A673 (cell line): Measurements from ENCODE around the gene PKD1.

ENCODE experiments used
- EZH2 ChIP-seq: fragments of 200-600 bp; sonication (generic); IDR thresholded peaks from 2 replicates; pipeline ENCODE4 v1.6.1; 2017; ENCODE audit warnings: borderline replicate concordance, low read depth, mild to moderate bottlenecking, mixed read lengths, antibody characterized with exemption, low read length; ENCODE audit not compliant: poor library complexity, severe bottlenecking
- TF ChIP-seq, protein P1 (sequence below): fragments of 300-800, 200-600 bp; sonication (generic); conservative IDR thresholded peaks from 2 replicates; pipeline ENCODE4 v1.5.1; 2017; ENCODE audit warnings: low read depth, mild to moderate bottlenecking, antibody characterized with exemption, low read length, moderate library complexity, mixed read lengths

GRCh38 chr16:2095918-2096582, 39.6 kb downstream of the PKD1 start:
- TF ChIP-seq, protein P1, sequence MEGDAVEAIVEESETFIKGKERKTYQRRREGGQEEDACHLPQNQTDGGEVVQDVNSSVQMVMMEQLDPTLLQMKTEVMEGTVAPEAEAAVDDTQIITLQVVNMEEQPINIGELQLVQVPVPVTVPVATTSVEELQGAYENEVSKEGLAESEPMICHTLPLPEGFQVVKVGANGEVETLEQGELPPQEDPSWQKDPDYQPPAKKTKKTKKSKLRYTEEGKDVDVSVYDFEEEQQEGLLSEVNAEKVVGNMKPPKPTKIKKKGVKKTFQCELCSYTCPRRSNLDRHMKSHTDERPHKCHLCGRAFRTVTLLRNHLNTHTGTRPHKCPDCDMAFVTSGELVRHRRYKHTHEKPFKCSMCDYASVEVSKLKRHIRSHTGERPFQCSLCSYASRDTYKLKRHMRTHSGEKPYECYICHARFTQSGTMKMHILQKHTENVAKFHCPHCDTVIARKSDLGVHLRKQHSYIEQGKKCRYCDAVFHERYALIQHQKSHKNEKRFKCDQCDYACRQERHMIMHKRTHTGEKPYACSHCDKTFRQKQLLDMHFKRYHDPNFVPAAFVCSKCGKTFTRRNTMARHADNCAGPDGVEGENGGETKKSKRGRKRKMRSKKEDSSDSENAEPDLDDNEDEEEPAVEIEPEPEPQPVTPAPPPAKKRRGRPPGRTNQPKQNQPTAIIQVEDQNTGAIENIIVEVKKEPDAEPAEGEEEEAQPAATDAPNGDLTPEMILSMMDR, result no peak
- no peak for TF ChIP-seq EZH2
